ENCODE results near the gene ULK2. TPM values are rescaled to one million over a fixed set of nuclear protein-coding genes. Genes with fewer than 3 reads are reported as not detected.

The ULK2 gene
- total RNA-seq, 1 donor from 2014 or later = 25.7 TPM

DNA sequence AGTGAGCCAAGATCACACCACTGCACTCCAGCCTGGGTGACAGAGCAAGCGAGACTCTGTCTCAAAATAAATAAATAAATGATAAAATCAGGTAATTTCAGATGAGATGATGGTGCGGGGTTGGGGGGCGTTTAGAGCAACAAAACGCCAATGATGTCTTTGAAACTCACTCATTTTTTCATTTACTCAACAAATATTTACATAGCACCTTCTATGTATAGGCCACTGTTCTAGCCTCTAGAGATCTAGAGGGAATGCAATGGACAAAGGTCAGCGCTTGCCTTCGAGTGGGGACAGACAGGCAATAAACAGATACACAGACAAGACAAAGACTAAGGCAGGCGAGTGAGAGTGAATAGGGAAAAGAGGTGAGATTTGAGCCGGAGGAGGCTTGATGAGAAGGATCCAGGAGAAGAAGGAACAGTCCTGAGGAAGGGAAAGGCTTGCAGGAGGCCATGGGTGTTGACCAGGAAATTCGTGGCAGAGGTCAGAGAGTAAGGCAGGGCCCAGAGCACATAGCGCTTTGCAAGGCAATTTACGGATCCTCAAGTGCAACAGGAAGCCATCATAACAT lies 133.7 kb downstream of the ULK2 start:
- Mint-ChIP-seq H3K4me1 (ENCODE audit: unreplicated experiment) (peaks cover 4% of the 10 kb centered on the region), H3K27me3 (no peaks in the 10 kb centered on the region), H3K27ac (no peak overlapping the region), H3K4me3 (peak overlapping the region; percentile 5), H3K9me3 (no peaks in the 10 kb centered on the region), H3K36me3 (no peaks in the 10 kb centered on the region)
- TF ChIP-seq, protein P1, sequence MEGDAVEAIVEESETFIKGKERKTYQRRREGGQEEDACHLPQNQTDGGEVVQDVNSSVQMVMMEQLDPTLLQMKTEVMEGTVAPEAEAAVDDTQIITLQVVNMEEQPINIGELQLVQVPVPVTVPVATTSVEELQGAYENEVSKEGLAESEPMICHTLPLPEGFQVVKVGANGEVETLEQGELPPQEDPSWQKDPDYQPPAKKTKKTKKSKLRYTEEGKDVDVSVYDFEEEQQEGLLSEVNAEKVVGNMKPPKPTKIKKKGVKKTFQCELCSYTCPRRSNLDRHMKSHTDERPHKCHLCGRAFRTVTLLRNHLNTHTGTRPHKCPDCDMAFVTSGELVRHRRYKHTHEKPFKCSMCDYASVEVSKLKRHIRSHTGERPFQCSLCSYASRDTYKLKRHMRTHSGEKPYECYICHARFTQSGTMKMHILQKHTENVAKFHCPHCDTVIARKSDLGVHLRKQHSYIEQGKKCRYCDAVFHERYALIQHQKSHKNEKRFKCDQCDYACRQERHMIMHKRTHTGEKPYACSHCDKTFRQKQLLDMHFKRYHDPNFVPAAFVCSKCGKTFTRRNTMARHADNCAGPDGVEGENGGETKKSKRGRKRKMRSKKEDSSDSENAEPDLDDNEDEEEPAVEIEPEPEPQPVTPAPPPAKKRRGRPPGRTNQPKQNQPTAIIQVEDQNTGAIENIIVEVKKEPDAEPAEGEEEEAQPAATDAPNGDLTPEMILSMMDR (conservative IDR thresholded peaks at IDR 0.05) = no peak
- DNase-seq (ENCODE audit: extremely low spot score, unreplicated experiment) = no peak

DNA sequence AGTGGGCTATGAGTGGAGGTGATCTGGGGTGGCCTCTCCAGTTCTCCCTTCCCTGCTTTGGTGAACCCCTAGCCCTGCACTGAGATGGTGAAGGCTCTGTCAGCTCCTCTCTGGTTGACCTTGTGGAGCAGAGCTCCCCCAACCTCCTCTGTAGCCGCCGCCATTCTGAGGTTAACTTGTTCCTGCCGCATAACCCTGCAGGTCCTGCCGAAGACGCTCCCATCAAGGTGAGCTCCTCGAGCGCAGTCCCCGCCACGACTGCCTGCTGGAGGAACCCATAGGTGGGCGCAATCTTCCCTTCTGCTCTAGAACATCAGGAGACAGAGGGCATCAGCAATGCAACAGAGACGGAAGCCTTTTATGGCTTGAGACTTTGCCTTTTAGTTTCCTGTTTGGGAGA lies 136.1 kb downstream of the ULK2 start:
- peak; percentile 60 for DNase-seq (ENCODE audit: extremely low spot score, unreplicated experiment)
- H3K27ac Mint-ChIP-seq = no peak overlapping the region
- no peaks in the 10 kb centered on the region for H3K9me3 Mint-ChIP-seq
- TF ChIP-seq, protein P1 (conservative IDR thresholded peaks at IDR 0.05) = no peak
- H3K36me3 Mint-ChIP-seq = no peaks in the 10 kb centered on the region
- peaks cover 4% of the 10 kb centered on the region for H3K4me1 Mint-ChIP-seq (ENCODE audit: unreplicated experiment)
- H3K27me3 Mint-ChIP-seq = no peaks in the 10 kb centered on the region
- H3K4me3 Mint-ChIP-seq = no peak overlapping the region

DNA sequence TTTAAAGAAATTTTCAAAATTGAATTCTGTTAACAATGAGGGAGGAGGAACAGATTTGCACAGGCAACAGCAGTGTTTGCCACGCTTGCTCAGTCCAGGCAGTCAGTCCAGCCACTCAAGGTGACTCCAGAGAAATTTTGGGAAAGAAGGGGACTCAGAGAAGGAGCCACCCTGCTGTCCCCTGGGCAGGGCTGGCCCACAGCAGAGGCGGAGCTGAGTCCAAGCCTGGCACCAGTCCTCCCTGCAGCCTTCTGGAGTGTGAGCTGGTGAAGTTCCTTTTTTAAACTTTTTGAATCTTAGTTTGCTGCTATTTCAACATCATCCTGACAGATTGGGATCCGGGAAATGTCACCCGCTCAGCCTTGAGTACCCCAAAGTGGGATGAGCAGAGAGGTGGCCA lies 136.9 kb downstream of the ULK2 start:
- TF ChIP-seq, protein P1 (conservative IDR thresholded peaks at IDR 0.05) = no peak
- Mint-ChIP-seq H3K9me3 (no peaks in the 10 kb centered on the region), H3K4me3 (no peak overlapping the region), H3K27ac (no peak overlapping the region), H3K4me1 (ENCODE audit: unreplicated experiment) (peaks cover 4% of the 10 kb centered on the region), H3K36me3 (no peaks in the 10 kb centered on the region), H3K27me3 (no peaks in the 10 kb centered on the region)
- DNase-seq (ENCODE audit: extremely low spot score, unreplicated experiment) = no peak

DNA sequence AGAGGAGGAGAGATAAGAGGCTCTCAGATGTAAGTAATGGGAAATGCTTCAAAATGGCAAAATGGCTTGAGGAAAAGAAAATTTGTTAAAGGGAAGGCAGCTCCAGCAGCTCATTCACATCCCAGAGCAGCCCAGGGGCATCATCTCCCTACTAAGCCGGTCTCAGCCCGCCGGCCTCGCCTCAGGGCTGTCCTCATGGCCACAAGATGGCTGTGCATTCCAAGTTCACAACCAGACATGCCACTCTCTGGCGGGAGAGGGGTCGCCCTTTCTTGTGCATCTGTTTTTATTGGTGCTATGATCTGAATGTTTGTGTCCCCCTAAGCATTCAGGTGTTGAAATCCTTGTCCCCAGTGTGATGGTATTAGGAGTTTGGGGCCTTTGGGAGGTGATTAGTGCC lies 137.8 kb downstream of the ULK2 start:
- TF ChIP-seq, protein P1 (conservative IDR thresholded peaks at IDR 0.05) = no peak
- H3K36me3 Mint-ChIP-seq = no peaks in the 10 kb centered on the region
- no peaks in the 10 kb centered on the region for H3K9me3 Mint-ChIP-seq
- DNase-seq (ENCODE audit: extremely low spot score, unreplicated experiment) = no peak
- peaks cover 4% of the 10 kb centered on the region for H3K4me1 Mint-ChIP-seq (ENCODE audit: unreplicated experiment)
- H3K4me3 Mint-ChIP-seq = no peak overlapping the region
- H3K27me3 Mint-ChIP-seq = no peaks in the 10 kb centered on the region
- no peak overlapping the region for H3K27ac Mint-ChIP-seq

DNA sequence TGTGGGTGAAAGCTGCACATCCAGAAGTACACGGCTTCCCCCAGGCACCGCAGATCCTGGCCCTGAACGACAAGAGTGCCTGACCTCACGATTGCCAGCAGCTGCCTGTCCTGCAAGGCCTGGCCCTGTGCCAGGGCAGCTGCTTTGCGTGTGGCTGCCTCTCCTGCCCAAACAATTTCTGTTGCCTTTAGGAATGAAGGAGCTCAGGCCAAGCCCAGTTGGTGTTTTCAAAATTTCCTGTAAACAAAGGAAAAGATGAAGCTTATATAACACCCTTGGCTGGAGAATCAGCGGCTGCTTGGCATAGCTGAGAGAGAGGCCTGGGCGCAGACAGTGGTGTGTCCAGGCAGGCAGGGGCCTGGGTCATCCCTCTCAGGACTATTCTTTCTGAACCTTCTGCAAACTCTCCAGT lies 139.6 kb downstream of the ULK2 start:
- Mint-ChIP-seq H3K36me3 (no peaks in the 10 kb centered on the region), H3K4me1 (ENCODE audit: unreplicated experiment) (no peaks in the 10 kb centered on the region), H3K27ac (no peak overlapping the region), H3K27me3 (no peaks in the 10 kb centered on the region), H3K9me3 (no peaks in the 10 kb centered on the region), H3K4me3 (no peak overlapping the region)
- peak; percentile 70 for DNase-seq (ENCODE audit: extremely low spot score, unreplicated experiment)
- TF ChIP-seq, protein P1 (conservative IDR thresholded peaks at IDR 0.05) = no peak

Data from type B pancreatic cell (in vitro differentiated cells).